ENCODE results near the gene GSG1L2. TPM values are rescaled to one million over a fixed set of nuclear protein-coding genes. Genes with fewer than 3 reads are reported as not detected.
A peak's percentile ranks its signal among the peaks of the same experiment; 100 is the strongest.

GSG1L2 gene
- total RNA-seq, 1 experiment from 2014 or later: not detected

DNA sequence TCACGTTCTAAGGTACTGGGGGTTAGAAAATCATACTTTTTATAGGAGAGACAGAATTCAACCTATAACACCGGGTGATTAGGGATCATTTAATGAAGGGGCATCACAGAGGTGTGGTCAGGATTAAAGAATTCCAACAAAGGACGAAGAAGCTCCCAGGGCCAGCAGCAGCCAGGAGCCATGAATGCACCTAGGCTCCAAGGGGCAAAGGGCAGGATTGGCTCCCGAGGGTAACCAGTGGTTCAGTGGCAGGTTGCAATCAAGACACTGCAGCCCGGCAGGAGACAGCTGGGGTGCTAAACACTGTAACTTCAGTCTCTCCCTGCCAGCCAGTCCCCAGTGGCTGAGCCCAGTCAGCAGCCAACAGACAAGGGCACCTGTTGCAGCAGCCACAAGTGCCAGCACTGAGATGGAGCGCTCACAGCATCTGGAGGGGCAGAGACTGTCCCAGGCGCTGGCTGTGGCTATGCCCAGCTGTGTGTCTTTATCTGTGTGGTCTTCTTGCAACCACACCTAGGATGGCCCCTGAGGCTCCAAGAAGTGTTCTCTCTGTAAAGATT, 54.4 kb downstream of the GSG1L2 start:
- no peak for DNase-seq (ENCODE audit: low read depth, low spot score)
- in situ Hi-C loops (cut with HindIII; ENCODE audit: low pct_unique_long_range_greater_than_20kb, low sequenced_read_pairs): no loop called here

DNA sequence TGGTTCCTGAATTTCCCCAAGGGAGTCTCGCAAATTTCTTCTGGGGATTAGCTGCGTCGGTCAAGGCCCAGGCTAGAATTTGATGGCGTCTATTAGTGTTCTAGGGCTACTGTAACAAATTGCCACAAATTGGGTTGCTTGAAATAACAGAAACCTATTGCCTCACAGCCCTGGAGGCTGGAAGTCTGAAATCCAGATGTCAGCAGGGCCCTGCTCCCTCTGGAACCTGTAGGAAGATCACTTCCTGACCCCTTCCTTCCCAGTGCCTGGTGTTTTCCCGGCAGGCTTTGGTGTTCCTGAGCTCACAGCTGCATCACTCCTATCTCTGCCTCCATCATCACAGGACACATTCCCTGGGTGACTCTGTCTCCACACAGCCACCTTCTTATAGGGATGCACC, 54.9 kb downstream of the GSG1L2 start:
- DNase-seq (ENCODE audit: low read depth, low spot score): no peak
- in situ Hi-C loops (cut with HindIII; ENCODE audit: low pct_unique_long_range_greater_than_20kb, low sequenced_read_pairs): no loop called here

GRCh38 chr17:9765322-9765721, 56.6 kb downstream of the GSG1L2 start:
- in situ Hi-C loops (cut with HindIII; ENCODE audit: low pct_unique_long_range_greater_than_20kb, low sequenced_read_pairs): no loop called here
- DNase-seq (ENCODE audit: low read depth, low spot score): no peak

DNA sequence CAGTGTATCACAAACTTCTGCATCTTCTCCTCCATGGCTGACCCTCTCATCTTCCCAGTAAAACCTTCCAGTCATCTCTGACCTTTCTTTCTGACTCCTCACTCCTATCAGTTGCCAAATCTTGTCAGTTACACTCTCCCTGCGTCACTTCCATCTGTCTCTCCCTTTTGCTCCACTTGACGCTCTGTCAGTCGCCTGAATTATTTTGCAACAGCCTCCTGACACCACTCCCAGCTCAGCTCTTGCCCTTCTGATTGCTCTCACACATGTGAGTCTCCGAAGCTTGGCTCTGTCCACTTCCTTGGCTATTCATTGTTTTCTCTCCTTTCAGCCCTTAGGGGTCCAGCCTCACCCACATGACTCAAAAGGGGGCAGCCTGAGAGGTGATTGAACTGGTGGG, 58.2 kb downstream of the GSG1L2 start:
- in situ Hi-C loops (cut with HindIII; ENCODE audit: low pct_unique_long_range_greater_than_20kb, low sequenced_read_pairs): no loop called here
- DNase-seq (ENCODE audit: low read depth, low spot score): peak; percentile 65

- in situ Hi-C loops (cut with HindIII; ENCODE audit: low pct_unique_long_range_greater_than_20kb, low sequenced_read_pairs): no loop called here
Observed at GRCh38 chr17:9760266-9760665, 61.6 kb downstream of the GSG1L2 start.

GRCh38 chr17:9755083-9755482, 66.8 kb downstream of the GSG1L2 start:
- DNase-seq (ENCODE audit: low read depth, low spot score): no peak
- in situ Hi-C loops (cut with HindIII; ENCODE audit: low pct_unique_long_range_greater_than_20kb, low sequenced_read_pairs): no loop called here

More at GRCh38 chr17:9760266-9760665, 61.6 kb downstream of the GSG1L2 start:
- no peak for DNase-seq (ENCODE audit: low read depth, low spot score)

Other genes starting within 250 kb of the GSG1L2 start
- gene STX8, start 246.3 kb downstream of the GSG1L2 start, total RNA-seq (2014; rRNA removed; shearing (Covaris generic)): 128 and 138 TPM in 2 replicates
- not detected in 2 replicates for gene CFAP52, start 245.4 kb downstream of the GSG1L2 start, total RNA-seq (2014; rRNA removed; shearing (Covaris generic))
- 0.29 and 0.63 TPM in 2 replicates for gene USP43, start 176.6 kb downstream of the GSG1L2 start, total RNA-seq (2014; rRNA removed; shearing (Covaris generic))
- not detected in 2 replicates for gene DHRS7C, start 30.5 kb downstream of the GSG1L2 start, total RNA-seq (2014; rRNA removed; shearing (Covaris generic))
- not detected in 2 replicates for gene GLP2R, start 3.8 kb upstream of the GSG1L2 start, total RNA-seq (2014; rRNA removed; shearing (Covaris generic))
- gene RCVRN, start 83.2 kb upstream of the GSG1L2 start, total RNA-seq (2014; rRNA removed; shearing (Covaris generic)): not detected in 2 replicates

Data from SK-MEL-5 (cell line).